ENCODE data around the gene PRR33. TPM values are rescaled to one million over a fixed set of nuclear protein-coding genes. Genes with fewer than 3 reads are reported as not detected.

Gene PRR33
- total RNA-seq, 4 donors from 2014 or later: not detected

DNA sequence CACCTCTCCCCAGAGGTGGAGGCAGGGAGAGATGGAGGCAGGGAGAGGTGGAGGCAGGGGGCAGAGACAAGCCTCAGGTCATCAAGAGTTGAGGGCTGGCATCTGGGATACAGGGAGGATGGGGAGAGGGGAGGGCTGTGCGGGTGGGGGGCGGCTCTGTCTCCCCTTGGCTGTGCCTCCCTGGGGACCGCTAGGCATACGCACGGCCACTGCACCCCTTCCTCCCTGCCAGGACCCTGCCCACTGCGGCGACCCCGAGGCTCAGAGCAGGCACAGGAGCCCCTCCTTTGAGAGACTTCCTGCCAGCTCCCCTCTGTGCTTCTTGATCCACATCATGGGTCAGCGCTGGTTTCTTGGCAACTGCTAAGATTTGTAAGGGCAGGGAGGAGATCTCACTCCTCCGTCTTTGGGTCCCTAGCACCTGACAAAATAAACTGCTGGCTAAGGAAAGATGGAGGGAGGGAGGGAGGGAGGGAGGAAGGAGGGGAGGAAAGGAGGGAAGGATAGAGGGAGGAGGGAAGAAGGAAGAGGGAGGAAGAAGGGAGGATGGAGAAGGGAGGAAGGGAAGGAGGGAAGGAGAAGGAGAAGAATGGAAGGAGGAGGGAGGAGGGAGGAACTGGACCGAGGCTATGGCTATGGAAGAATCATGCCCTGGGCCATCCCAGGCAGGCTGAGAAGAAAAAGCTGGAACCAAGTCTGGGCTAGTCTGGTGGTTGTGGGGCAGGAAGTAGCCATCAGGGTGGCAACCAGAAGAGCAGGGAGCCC, 18.5 kb downstream of the PRR33 start:
- WGBS: 25% methylated on average over 10 of the region's 11 CpGs
- Histone ChIP-seq H3K4me1 (peaks cover 29 to 70% (median 66%) of the 10 kb centered on the region in 4 donors), H3K9me3 (no peaks in the 10 kb centered on the region), H3K27ac (replicated peaks in 1 of 4) (peak overlapping the region; percentile 18 to 65 (median 42)), H3K4me3 (peak overlapping the region in 3 of 4 donors; percentile 20 to 42 (median 27)), H3K27me3 (peaks cover 0 to 21% (median 2%) of the 10 kb centered on the region in 4 donors), H3K36me3 (no peaks in the 10 kb centered on the region)
- no peak for DNase-seq (ENCODE audit: extremely low spot score)
- TF ChIP-seq POLR2AphosphoS5 (IDR thresholded peaks at IDR 0.05) (no peak), EP300 (IDR thresholded peaks at IDR 0.05) (no peak), POLR2A (IDR thresholded peaks at IDR 0.05; ENCODE audit: low read depth) (no peak)
- TF ChIP-seq, protein P1, sequence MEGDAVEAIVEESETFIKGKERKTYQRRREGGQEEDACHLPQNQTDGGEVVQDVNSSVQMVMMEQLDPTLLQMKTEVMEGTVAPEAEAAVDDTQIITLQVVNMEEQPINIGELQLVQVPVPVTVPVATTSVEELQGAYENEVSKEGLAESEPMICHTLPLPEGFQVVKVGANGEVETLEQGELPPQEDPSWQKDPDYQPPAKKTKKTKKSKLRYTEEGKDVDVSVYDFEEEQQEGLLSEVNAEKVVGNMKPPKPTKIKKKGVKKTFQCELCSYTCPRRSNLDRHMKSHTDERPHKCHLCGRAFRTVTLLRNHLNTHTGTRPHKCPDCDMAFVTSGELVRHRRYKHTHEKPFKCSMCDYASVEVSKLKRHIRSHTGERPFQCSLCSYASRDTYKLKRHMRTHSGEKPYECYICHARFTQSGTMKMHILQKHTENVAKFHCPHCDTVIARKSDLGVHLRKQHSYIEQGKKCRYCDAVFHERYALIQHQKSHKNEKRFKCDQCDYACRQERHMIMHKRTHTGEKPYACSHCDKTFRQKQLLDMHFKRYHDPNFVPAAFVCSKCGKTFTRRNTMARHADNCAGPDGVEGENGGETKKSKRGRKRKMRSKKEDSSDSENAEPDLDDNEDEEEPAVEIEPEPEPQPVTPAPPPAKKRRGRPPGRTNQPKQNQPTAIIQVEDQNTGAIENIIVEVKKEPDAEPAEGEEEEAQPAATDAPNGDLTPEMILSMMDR (IDR thresholded peaks at IDR 0.05): no peak
- intact Hi-C loops (cut with DNase I): no loop called here

DNA sequence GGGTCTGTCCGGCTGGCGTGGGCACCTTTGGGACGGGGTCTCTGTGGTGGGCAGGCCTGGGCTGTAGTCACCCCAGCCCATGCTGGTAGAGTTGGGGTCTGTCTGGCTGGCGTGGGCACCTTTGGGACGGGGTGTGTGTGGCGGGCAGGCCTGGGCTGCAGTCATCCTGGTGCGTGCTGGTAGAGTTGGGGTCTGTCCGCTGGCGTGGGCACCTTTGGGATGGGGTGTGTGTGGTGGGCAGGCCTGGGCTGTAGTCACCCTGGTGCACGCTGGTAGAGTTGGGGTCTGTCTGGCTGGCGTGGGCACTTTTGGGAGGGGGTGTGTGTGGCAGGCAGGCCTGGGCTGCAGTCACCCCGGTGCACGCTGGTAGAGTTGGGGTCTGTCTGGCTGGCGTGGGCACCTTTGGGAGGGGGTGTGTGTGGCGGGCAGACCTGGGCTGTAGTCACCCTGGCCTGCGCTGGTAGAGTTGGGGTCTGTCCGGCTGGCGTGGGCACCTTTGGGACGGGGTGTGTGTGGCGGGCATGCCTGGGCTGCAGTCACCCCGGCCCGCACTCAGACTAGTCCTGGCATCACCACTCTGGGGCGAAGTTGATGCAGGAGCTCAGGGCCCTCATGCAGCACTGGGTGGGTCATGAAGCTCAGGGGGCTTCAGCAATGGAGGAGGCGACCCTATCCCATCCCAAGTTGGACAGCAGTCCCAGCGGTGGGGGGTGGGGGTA, 19.3 kb downstream of the PRR33 start:
- Histone ChIP-seq H3K36me3 (no peaks in the 10 kb centered on the region), H3K4me3 (peak overlapping the region in 3 of 4 donors; percentile 20 to 53 (median 42)), H3K9me3 (no peaks in the 10 kb centered on the region), H3K27me3 (peaks cover 0 to 21% (median 2%) of the 10 kb centered on the region in 4 donors), H3K27ac (replicated peaks in 1 of 4) (peak overlapping the region; percentile 9 to 62 (median 42)), H3K4me1 (peaks cover 21 to 70% (median 65%) of the 10 kb centered on the region in 4 donors)
- intact Hi-C loops (cut with DNase I): no loop called here
- DNase-seq (ENCODE audit: extremely low spot score): no peak
- TF ChIP-seq EP300 (IDR thresholded peaks at IDR 0.05) (no peak), POLR2AphosphoS5 (IDR thresholded peaks at IDR 0.05) (no peak), POLR2A (IDR thresholded peaks at IDR 0.05; ENCODE audit: low read depth) (no peak)
- TF ChIP-seq, protein P1 (IDR thresholded peaks at IDR 0.05): no peak
- WGBS: 75% methylated on average over 17 of the region's 25 CpGs

DNA sequence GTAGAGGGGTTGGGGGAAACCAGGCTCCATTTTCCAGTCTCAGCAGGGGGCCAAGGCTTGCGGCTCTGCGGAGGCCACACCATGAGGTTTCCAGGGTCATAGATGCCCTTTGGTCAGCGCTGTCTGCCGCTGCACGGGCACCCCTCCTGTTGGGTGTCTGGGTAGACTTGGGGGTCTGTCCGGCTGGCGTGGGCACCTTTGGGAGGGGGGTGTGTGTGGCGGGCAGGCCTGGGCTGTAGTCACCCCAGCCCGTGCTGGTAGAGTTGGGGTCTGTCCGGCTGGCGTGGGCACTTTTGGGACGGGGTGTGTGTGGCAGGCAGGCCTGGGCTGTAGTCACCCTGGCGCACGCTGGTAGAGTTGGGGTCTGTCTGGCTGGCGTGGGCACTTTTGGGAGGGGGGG, 20.2 kb downstream of the PRR33 start:
- Histone ChIP-seq H3K9me3 (no peaks in the 10 kb centered on the region), H3K27me3 (peaks cover 0 to 21% (median 2%) of the 10 kb centered on the region in 4 donors), H3K36me3 (no peaks in the 10 kb centered on the region), H3K4me3 (peak overlapping the region; percentile 36 to 53 (median 40)), H3K4me1 (peaks cover 12 to 70% (median 64%) of the 10 kb centered on the region in 4 donors), H3K27ac (replicated peaks in 1 of 4) (peak overlapping the region in 3 of 4 donors; percentile 45 to 72 (median 64))
- no peak for DNase-seq (ENCODE audit: extremely low spot score)
- intact Hi-C loops (cut with DNase I): no loop called here
- WGBS: 94% methylated on average over 6 of the region's 15 CpGs
- TF ChIP-seq, protein P1 (IDR thresholded peaks at IDR 0.05): no peak
- TF ChIP-seq POLR2AphosphoS5 (IDR thresholded peaks at IDR 0.05) (no peak), POLR2A (IDR thresholded peaks at IDR 0.05; ENCODE audit: low read depth) (no peak), EP300 (IDR thresholded peaks at IDR 0.05) (no peak)

DNA sequence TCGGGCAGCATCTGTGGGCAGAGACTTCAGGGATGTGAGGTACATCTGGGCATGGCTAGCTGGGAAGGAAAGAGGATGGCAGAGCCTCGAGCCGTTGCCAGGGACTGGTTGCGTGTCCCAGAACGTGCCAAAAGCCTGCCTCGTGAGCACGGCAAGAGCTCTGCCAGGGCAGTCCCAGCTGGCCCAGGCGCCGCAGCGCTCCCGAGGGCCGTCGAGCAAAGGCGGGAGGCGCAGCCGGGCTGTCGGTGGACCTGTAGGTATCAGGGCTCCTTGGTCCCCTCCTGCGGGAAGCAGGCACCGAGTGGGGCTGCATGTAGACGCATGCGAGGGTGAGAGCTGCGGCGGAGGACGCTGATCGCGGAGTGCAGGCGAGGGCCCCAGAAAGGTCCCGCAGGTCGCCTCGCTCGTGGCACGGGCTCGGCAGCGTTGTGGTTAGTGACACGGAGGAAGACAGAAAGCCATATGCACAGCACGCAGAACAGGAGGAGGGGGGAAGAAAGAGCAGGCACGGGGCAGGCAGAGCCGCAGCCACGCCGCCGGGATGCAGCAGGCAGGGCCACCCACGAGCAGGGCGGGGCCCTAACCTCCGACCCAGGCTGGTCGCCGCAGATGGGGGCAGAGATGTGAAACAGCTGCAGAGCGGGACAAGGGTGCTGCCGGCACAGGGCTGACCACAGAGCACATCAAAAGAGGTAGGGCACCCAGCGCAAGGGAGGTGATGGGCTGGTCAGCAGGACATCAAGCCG, 20.8 kb downstream of the PRR33 start:
- WGBS: 43% methylated on average over 33 of the region's 50 CpGs
- DNase-seq (ENCODE audit: extremely low spot score): no peak

More for the DNA sequence above, 20.8 kb downstream of the PRR33 start:
- TF ChIP-seq POLR2A (IDR thresholded peaks at IDR 0.05; ENCODE audit: low read depth) (no peak), POLR2AphosphoS5 (IDR thresholded peaks at IDR 0.05) (no peak), EP300 (IDR thresholded peaks at IDR 0.05) (no peak)
- TF ChIP-seq, protein P1 (IDR thresholded peaks at IDR 0.05): no peak
- H3K27ac ChIP-seq (replicated peaks in 1 of 4): peak overlapping the region; percentile 45 to 72 (median 61)
- no peaks in the 10 kb centered on the region for H3K9me3 ChIP-seq
- peak overlapping the region; percentile 36 to 53 (median 40) for H3K4me3 ChIP-seq
- no peaks in the 10 kb centered on the region for H3K36me3 ChIP-seq
- H3K27me3 ChIP-seq: peaks cover 0 to 21% (median 2%) of the 10 kb centered on the region in 4 donors
- intact Hi-C loops (cut with DNase I): no loop called here
- H3K4me1 ChIP-seq: peaks cover 6 to 70% (median 64%) of the 10 kb centered on the region in 4 donors

All from esophagus muscularis mucosa (tissue), 4 donors.